Measurements from ENCODE around the gene CDC20B.

GRCh38 chr5:55160493-55161209 is 12.3 kb downstream of the CDC20B start:
- TF ChIP-seq CTCF (IDR thresholded peaks at IDR 0.05 in 2 of 3, conservative IDR thresholded peaks at IDR 0.05 in 1 of 3; ENCODE audit: borderline replicate concordance in 1 of 3, insufficient read depth in 1 of 3, low read depth in 2 of 3, low read length in 2 of 3) (no peak), EZH2phosphoT487 (IDR thresholded peaks at IDR 0.05; ENCODE audit: borderline replicate concordance) (no peak), POLR2AphosphoS5 (IDR thresholded peaks at IDR 0.05; ENCODE audit: low read depth, low read length) (peak; percentile 82), EZH2 (IDR thresholded peaks at IDR 0.05) (no peak), CBX3 (IDR thresholded peaks at IDR 0.05; ENCODE audit: low read depth) (no peak), POLR2A (IDR thresholded peaks at IDR 0.05; ENCODE audit: borderline replicate concordance, extremely low read depth, insufficient read depth, insufficient read length) (peak; percentile 23)
